GM13977 (cell line): ENCODE results near the gene B4GALT4.

ENCODE experiments used
- DNase-seq: peaks from one replicate; pipeline ENCODE4 v3.0.0; 2012; ENCODE audit warnings: low spot score
- in situ Hi-C: fragments of 300-500 bp; cut with MboI; formaldehyde crosslinking; loops from one replicate; pipeline ENCODE4 v1.12.0; 2022; ENCODE audit warnings: low sequenced_read_pairs, low pct_unique_long_range_greater_than_20kb, mixed read lengths, inconsistent platforms; ENCODE audit not compliant: unreplicated experiment
- TF ChIP-seq, protein P1 (sequence below): IDR thresholded peaks from 2 replicates; pipeline ENCODE4 v1.5.1; 2012; ENCODE audit warnings: mild to moderate bottlenecking, control low read depth; ENCODE audit not compliant: insufficient read depth; ENCODE audit errors: extremely low read depth, missing control alignments

Gene B4GALT4

DNA sequence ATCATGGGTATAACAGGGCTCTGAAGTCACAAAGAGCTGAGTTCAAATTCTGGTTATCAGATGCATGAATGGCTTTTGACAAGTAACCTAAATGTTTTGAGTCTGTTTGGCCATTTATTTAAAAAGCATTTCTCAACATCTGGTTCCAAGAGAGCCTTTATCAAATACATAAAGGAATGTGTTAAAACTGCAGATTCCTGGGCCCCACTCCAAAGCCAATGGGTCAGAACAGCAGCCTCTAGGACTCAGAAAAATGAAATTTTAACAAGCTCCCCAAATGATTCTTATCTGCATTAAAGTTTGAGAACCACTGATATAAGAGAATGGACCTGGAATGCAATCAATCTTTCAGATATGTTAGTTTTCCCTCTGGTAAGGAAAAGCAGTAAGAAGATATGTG lies 3.4 kb downstream of the B4GALT4 start:
- TF ChIP-seq, protein P1, sequence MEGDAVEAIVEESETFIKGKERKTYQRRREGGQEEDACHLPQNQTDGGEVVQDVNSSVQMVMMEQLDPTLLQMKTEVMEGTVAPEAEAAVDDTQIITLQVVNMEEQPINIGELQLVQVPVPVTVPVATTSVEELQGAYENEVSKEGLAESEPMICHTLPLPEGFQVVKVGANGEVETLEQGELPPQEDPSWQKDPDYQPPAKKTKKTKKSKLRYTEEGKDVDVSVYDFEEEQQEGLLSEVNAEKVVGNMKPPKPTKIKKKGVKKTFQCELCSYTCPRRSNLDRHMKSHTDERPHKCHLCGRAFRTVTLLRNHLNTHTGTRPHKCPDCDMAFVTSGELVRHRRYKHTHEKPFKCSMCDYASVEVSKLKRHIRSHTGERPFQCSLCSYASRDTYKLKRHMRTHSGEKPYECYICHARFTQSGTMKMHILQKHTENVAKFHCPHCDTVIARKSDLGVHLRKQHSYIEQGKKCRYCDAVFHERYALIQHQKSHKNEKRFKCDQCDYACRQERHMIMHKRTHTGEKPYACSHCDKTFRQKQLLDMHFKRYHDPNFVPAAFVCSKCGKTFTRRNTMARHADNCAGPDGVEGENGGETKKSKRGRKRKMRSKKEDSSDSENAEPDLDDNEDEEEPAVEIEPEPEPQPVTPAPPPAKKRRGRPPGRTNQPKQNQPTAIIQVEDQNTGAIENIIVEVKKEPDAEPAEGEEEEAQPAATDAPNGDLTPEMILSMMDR: no peak
- no peak for DNase-seq
- in situ Hi-C loops: loop anchor here (25.0 kb wide), 1 partner anchor 350 kb away; no protein-coding TSS in a partner anchor

DNA sequence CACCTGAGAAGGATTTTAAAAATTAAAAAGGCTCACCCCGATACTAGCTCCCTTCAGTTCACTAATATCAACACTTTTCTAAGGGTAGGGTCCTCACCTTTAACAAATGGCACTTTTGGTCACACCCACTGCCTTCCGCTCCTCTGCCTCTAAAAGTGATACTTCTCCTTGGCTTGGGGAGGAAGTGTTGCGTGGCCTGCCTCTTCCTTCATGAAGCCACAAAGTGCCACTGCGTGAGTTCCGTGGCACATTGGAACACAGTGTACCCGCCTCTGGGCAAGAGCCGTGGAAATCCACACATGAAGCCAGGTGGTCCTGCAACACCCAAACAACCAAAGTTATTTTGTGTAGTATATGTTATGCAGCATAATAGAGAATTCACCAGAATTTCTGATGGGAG lies 3.9 kb downstream of the B4GALT4 start:
- TF ChIP-seq, protein P1: no peak
- in situ Hi-C loops: loop anchor here (25.0 kb wide), 1 partner anchor 349 kb away; no protein-coding TSS in a partner anchor
- no peak for DNase-seq

DNA sequence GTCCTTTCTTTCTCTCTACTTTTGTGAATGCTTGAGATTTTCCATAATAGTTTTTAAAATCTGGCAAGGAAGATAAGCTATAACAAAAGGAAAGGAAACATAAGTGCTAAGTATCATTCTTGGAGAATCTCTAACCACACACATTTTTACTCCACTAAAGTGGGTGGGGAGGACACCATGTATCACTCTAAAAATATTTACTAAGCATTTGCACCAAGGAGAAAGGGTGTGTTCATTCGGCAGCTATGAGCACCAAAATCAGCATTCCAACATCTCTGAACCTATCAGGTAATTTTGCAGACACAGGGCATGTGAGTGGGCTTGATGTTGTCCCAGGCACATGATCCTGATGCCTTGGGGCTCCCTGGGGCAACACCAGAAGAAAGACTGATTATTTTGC lies 5.5 kb downstream of the B4GALT4 start:
- DNase-seq: no peak
- in situ Hi-C loops: loop anchor here (25.0 kb wide), 1 partner anchor 348 kb away; no protein-coding TSS in a partner anchor
- TF ChIP-seq, protein P1: no peak

DNA sequence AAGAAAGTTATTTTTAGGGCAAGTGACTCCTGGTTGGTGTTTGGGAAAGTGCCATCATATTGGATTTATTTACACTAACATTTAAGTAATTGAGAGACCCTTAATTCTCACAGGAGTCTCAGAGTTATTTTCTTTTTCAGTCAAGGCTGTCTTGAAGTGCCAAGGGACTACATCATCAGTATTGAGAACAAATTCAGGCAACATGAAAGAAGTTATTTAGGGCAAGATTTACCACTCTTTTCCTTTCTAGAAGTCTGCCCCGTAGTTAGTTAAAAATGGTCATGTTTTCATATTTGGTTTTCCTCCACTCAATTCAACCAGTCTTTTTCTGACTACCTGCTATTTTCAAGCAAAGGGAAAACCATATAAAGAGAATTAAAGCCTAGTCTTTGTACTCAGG lies 6.1 kb downstream of the B4GALT4 start:
- in situ Hi-C loops: loop anchor here (25.0 kb wide), 1 partner anchor 347 kb away; no protein-coding TSS in a partner anchor
- DNase-seq: no peak
- TF ChIP-seq, protein P1: no peak

DNA sequence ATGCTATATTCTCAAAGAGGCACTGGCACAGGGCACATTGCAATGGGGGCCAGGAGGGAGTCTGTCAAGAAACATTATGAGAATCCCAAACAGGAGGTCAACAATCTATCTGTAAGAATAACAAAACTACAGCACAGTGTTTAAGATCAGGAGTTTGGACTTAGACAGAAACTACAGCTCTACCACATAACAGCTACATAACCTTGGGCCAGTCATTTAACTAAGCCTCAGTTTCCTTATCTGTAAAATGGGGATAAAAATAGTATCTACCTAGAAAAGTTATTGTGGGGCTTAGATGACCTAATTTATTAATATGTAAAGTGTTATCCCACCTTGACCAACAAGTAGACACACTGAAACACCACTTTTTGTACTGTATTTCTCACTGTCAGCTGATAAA lies 9.9 kb downstream of the B4GALT4 start:
- in situ Hi-C loops: loop anchor here (25.0 kb wide), 1 partner anchor 343 kb away; no protein-coding TSS in a partner anchor
- DNase-seq: no peak
- TF ChIP-seq, protein P1: no peak

DNA sequence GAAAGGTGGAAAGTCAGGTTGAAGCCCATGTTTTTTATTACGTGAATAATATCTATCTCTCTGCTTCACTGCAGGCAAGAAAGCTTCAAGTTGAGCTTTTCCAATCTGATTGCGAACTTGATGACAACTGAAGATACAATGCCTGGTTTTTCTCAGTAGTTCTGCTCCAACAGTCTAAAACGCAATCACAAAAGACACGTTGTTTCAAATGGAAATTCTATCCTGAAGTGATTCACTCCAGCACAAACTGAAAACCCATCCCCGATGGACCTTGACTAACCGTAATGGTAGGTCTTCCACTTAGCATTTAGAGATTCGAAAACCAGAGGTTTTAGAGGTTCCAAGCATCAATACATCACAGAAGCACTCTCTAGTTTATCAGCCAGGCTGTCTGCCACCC lies 10.6 kb downstream of the B4GALT4 start:
- TF ChIP-seq, protein P1: no peak
- DNase-seq: no peak
- in situ Hi-C loops: loop anchor here (25.0 kb wide), 1 partner anchor 343 kb away; no protein-coding TSS in a partner anchor

DNA sequence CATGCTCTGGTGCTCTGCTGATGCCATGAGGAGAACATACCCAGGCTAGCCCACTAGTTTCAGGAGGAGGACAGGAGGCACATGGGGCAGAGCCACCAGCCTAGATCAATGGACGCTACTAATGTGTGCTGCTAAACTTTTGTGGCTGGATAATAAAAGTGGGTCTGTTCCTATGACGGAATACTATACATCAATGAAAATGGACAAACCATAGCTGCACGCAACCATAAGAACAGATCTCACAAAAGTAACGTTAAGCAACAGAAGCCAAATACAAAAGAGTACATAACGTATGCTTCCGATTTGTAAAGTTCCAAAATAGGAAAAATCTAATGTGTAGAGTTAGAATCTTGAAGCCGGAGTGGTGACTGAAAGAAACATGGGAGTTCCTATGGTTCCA lies 11.5 kb downstream of the B4GALT4 start:
- DNase-seq: no peak
- TF ChIP-seq, protein P1: no peak
- in situ Hi-C loops: loop anchor here (25.0 kb wide), 1 partner anchor 342 kb away; no protein-coding TSS in a partner anchor
